Ascending aorta (tissue), 2 donors: ENCODE measurements around the gene LPAR1. TPM values are rescaled to one million over a fixed set of nuclear protein-coding genes. Genes with fewer than 3 reads are reported as not detected.
"Not testable (repeated sequence)": the region's sequence is repeated elsewhere in the genome, so short reads cannot be mapped to it uniquely, and the experiment has no call there.

Source experiments
- DNase-seq, 2 donors: peaks; one replicate each; pipeline ENCODE4 v3.0.0-alpha.2; 2019; ENCODE audit warnings: low spot score in 2 of 2
- H3K27ac ChIP-seq, 2 donors: fragments of 200-600 bp; sonication (generic); one replicate each; pipeline ENCODE4 v1.5.1; 2016 to 2017; ENCODE audit warnings: mild to moderate bottlenecking in 1 of 2
- H3K27me3 ChIP-seq: fragments of 200-600 bp; sonication (generic); one replicate; pipeline ENCODE4 v1.5.1; 2017
- H3K36me3 ChIP-seq, 2 donors: fragments of 200-600 bp; sonication (generic); one replicate each; pipeline ENCODE4 v1.5.1; 2016
- H3K4me1 ChIP-seq, 2 donors: fragments of 200-600 bp; sonication (generic); one replicate each; pipeline ENCODE4 v1.5.1; 2016 to 2017; ENCODE audit warnings: mild to moderate bottlenecking in 1 of 2
- H3K4me3 ChIP-seq, 2 donors: fragments of 200-600 bp; sonication (generic); one replicate each; pipeline ENCODE4 v1.5.1; 2016 to 2017; ENCODE audit warnings: mild to moderate bottlenecking in 1 of 2
- H3K9me3 ChIP-seq, 2 donors: fragments of 200-600 bp; sonication (generic); one replicate each; pipeline ENCODE4 v1.5.1; 2016
- intact Hi-C: fragments of 100-400 bp; cut with DNase I; formaldehyde crosslinking; loops from one replicate; pipeline ENCODE4 v1.15.1; 2023
- total RNA-seq: library from RNA; depleted of rRNA; stranded (reverse); fragments of >200 nt; gene quantifications from one replicate; pipeline ENCODE4 v1.1.0, GENCODE V29; 2016
- TF ChIP-seq, protein P1 (sequence below), 3 experiments: fragments of 200-600 bp in 2 of 3; fragments of 450-650 bp in 1 of 3; sonication (generic) in 2 of 3; IDR thresholded peaks; one replicate each; pipeline ENCODE4 v1.5.1; 2016 to 2019; ENCODE audit warnings: antibody characterized with exemption in 3 of 3, mild to moderate bottlenecking in 1 of 3, moderate library complexity in 1 of 3

The LPAR1 gene
- total RNA-seq, 1 donor from 2014 or later = 35.4 TPM

DNA sequence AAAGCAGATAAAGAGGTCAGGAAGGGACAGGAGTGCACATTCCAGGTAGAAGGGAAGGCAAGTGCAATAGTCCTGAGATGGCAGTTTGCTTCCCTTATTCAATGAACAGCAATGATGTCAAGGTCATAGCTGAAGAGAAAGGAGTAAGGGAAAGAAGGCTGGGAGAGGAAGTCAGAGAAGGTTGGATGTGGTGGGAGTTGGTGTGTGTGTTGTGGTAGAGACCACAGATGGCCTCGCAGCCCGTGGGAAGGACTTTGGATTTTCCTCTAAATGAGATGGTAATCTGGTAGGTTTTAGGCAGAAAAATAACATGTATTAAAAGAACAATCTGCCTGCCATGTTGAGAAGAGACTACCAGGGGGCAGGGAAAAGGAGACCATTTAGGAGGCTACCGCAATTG lies 25.1 kb upstream of the LPAR1 start:
- Histone ChIP-seq H3K9me3 (no peaks in the 10 kb centered on the region), H3K27me3 (no peaks in the 10 kb centered on the region), H3K36me3 (no peaks in the 10 kb centered on the region), H3K4me1 (no peaks in the 10 kb centered on the region), H3K4me3 (no peak overlapping the region), H3K27ac (no peak overlapping the region)
- TF ChIP-seq, protein P1, sequence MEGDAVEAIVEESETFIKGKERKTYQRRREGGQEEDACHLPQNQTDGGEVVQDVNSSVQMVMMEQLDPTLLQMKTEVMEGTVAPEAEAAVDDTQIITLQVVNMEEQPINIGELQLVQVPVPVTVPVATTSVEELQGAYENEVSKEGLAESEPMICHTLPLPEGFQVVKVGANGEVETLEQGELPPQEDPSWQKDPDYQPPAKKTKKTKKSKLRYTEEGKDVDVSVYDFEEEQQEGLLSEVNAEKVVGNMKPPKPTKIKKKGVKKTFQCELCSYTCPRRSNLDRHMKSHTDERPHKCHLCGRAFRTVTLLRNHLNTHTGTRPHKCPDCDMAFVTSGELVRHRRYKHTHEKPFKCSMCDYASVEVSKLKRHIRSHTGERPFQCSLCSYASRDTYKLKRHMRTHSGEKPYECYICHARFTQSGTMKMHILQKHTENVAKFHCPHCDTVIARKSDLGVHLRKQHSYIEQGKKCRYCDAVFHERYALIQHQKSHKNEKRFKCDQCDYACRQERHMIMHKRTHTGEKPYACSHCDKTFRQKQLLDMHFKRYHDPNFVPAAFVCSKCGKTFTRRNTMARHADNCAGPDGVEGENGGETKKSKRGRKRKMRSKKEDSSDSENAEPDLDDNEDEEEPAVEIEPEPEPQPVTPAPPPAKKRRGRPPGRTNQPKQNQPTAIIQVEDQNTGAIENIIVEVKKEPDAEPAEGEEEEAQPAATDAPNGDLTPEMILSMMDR (IDR thresholded peaks at IDR 0.05) = no peak
- intact Hi-C loops = no loop called here
- no peak for DNase-seq

DNA sequence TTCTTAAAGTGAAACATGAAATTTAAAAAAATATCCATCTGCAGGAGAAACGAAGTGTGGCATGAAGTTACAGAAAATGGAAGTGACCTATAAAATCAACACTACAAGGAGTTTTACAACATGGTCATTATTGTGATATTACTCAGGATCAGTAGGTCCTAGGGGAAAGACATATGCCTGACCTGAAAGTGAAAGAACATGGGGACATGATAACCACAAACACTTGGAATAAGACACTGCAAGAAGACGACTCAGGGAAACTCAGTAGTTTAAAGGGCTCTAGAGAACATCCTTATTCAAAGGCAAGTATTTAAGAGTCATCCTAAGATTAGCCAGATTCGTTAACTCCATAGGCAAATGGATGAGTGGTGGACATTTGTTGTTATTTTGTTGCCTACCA lies 19.9 kb upstream of the LPAR1 start:
- no peak for DNase-seq
- Histone ChIP-seq H3K27ac (no peak overlapping the region), H3K27me3 (no peaks in the 10 kb centered on the region), H3K4me1 (no peaks in the 10 kb centered on the region), H3K36me3 (no peaks in the 10 kb centered on the region), H3K9me3 (no peaks in the 10 kb centered on the region), H3K4me3 (no peak overlapping the region)
- intact Hi-C loops = no loop called here
- TF ChIP-seq, protein P1 (IDR thresholded peaks at IDR 0.05) = no peak

DNA sequence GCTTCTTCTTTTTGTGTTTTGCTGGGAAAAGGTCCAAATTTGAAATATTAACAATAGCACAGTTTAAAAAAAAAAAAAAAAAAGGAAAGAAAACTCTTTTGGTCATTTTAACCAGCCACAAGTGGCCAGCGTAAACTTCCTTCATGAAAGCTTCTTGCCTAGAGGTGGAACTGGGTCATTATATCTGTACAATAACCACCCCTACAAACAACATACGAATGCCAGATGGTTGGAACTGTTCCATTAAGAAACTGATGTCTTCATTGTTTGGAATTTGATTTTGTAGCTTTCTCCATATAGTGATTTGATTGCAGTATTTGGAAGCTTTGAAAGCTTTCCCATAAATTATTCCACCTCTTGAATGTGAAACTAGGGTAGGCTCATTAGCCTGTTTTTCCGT lies 18.3 kb upstream of the LPAR1 start:
- H3K27me3 ChIP-seq = no peaks in the 10 kb centered on the region
- intact Hi-C loops = no loop called here
- TF ChIP-seq, protein P1 (IDR thresholded peaks at IDR 0.05) = no peak

DNA sequence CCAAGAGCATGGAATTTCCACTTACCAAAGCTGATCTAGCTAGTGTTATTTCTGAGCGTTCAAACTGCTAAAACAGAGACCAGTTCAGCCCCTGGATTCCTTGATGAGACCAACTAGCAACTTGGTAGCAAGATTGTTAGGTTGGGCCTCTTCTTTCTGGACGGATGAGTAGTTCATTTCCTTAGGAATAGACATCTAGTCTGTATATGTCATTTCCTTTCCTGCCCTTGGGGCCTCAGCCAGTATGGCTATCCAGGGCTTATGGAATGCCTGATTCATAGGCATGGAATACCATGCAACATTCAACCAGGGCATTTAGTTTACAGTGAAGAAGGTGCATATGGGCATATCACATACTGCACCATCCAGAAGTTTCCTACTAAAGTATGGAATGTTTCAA lies 14.5 kb upstream of the LPAR1 start:
- TF ChIP-seq, protein P1 (IDR thresholded peaks at IDR 0.05) = no peak
- no peak for DNase-seq
- H3K27me3 ChIP-seq = no peaks in the 10 kb centered on the region
- no peaks in the 10 kb centered on the region for H3K9me3 ChIP-seq
- no peaks in the 10 kb centered on the region for H3K36me3 ChIP-seq
- no peak overlapping the region for H3K4me3 ChIP-seq
- H3K27ac ChIP-seq = no peak overlapping the region
- peaks cover 0 to 4% of the 10 kb centered on the region in 2 donors for H3K4me1 ChIP-seq
- intact Hi-C loops = no loop called here

More for the DNA sequence above, 18.3 kb upstream of the LPAR1 start:
- Histone ChIP-seq H3K36me3 (no peaks in the 10 kb centered on the region), H3K4me3 (no peak overlapping the region), H3K4me1 (no peaks in the 10 kb centered on the region), H3K9me3 (no peaks in the 10 kb centered on the region), H3K27ac (no peak overlapping the region)
- no peak for DNase-seq

DNA sequence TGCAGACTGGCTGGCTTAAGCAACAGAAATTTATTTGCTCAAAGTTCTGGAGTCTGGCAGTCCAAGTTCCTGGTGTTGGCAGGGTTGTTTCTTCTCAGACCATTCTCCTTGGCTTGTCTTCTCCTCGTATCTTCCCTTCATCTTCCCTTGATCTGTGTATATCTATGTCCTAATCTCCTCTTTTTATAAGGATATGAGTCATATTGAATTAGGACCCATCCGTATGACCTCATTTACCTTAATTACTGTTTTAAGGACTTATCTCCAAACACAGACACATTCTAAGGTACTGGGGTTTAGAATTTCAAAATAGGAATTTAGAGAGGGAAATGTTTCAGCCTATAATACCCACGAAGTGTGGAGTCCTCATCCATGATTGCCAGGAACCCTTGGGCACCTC lies 13.1 kb upstream of the LPAR1 start:
- no peak overlapping the region for H3K4me3 ChIP-seq
- TF ChIP-seq, protein P1 (IDR thresholded peaks at IDR 0.05) = no peak
- intact Hi-C loops = no loop called here

DNA sequence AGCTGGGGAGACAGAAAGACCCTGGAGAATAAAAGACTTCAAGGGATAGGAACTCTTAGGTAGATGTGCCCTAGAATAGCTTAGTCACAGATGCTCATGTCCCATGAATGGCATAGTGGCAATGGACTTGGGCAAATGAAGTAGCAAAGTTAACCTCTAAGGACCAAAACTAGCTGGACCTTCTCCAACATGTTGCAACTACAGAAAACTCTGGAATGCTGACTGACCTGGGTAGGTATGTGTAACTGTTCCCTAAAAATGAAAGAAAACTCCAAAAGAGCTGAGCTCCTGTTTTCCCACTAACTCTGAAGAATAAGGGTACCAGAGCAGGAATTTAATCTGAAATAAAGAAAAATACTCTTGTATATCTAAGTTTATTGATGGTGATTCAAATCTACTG lies 12.5 kb upstream of the LPAR1 start:
- Histone ChIP-seq H3K9me3 (no peaks in the 10 kb centered on the region), H3K4me1 (peaks cover 0 to 4% of the 10 kb centered on the region in 2 donors), H3K27ac (peak overlapping the region in 1 of 2 donors; percentile 22), H3K27me3 (no peaks in the 10 kb centered on the region), H3K4me3 (no peak overlapping the region), H3K36me3 (no peaks in the 10 kb centered on the region)
- intact Hi-C loops = no loop called here
- DNase-seq = no peak
- TF ChIP-seq, protein P1 (IDR thresholded peaks at IDR 0.05) = no peak

More for the DNA sequence above, 13.1 kb upstream of the LPAR1 start:
- Histone ChIP-seq H3K27me3 (no peaks in the 10 kb centered on the region), H3K4me1 (peaks cover 0 to 4% of the 10 kb centered on the region in 2 donors), H3K36me3 (no peaks in the 10 kb centered on the region), H3K27ac (peak overlapping the region in 1 of 2 donors; percentile 22), H3K9me3 (no peaks in the 10 kb centered on the region)
- DNase-seq = no peak

DNA sequence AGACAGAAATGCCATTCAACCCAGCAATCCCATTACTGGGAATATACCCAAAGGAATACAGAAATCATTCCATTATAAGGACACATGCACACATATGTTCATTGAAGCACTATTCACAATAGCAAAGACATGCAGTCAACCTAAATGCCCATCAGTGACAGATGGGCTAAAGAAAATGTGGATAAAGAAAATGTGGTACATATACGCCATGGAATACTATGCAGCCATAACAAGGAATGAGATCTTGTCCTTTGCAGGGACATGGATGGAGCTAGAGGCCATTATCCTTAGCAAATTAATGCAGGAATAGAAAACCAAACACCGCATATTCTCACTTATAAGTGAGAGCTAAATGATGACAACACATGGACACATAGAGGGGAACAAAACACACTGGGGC lies 9.0 kb upstream of the LPAR1 start:
- DNase-seq, intact Hi-C loops, H3K27ac ChIP-seq, H3K36me3 ChIP-seq, H3K4me3 ChIP-seq, H3K4me1 ChIP-seq, H3K27me3 ChIP-seq: not testable (repeated sequence)
- peaks cover 0 to 16% of the 10 kb centered on the region in 2 donors for H3K9me3 ChIP-seq
